Duodenal mucosa (tissue), 2 donors: ENCODE data around the gene HOXD11.

Experiments used
- H3K27ac ChIP-seq: one replicate; pipeline ENCODE4 v1.7.0; 2013; ENCODE audit warnings: low read depth, low read length
- H3K27me3 ChIP-seq, 2 donors: one replicate each; pipeline ENCODE4 v1.7.0; 2013; ENCODE audit warnings: low read length in 2 of 2, control low read depth in 1 of 2; ENCODE audit not compliant: insufficient read depth in 2 of 2, control insufficient read depth in 1 of 2
- H3K36me3 ChIP-seq, 2 donors: one replicate each; pipeline ENCODE4 v1.7.0; 2013; ENCODE audit warnings: low read length in 2 of 2, control low read depth in 1 of 2; ENCODE audit not compliant: insufficient read depth in 2 of 2, control insufficient read depth in 1 of 2
- H3K4me1 ChIP-seq, 2 donors: one replicate each; pipeline ENCODE4 v1.7.0; 2013; ENCODE audit warnings: low read length in 2 of 2, control low read depth in 1 of 2; ENCODE audit not compliant: insufficient read depth in 2 of 2, control insufficient read depth in 1 of 2
- H3K4me3 ChIP-seq, 2 donors: one replicate each; pipeline ENCODE4 v1.7.0; 2013; ENCODE audit warnings: low read length in 2 of 2, low read depth in 1 of 2
- H3K9ac ChIP-seq, 2 donors: one replicate each; pipeline ENCODE4 v1.7.0; 2013; ENCODE audit warnings: low read length in 2 of 2, low read depth in 1 of 2
- H3K9me3 ChIP-seq, 2 donors: one replicate each; pipeline ENCODE4 v1.7.0; 2013; ENCODE audit warnings: low read length in 2 of 2, control low read depth in 1 of 2; ENCODE audit not compliant: control insufficient read depth in 1 of 2

Gene HOXD11

DNA sequence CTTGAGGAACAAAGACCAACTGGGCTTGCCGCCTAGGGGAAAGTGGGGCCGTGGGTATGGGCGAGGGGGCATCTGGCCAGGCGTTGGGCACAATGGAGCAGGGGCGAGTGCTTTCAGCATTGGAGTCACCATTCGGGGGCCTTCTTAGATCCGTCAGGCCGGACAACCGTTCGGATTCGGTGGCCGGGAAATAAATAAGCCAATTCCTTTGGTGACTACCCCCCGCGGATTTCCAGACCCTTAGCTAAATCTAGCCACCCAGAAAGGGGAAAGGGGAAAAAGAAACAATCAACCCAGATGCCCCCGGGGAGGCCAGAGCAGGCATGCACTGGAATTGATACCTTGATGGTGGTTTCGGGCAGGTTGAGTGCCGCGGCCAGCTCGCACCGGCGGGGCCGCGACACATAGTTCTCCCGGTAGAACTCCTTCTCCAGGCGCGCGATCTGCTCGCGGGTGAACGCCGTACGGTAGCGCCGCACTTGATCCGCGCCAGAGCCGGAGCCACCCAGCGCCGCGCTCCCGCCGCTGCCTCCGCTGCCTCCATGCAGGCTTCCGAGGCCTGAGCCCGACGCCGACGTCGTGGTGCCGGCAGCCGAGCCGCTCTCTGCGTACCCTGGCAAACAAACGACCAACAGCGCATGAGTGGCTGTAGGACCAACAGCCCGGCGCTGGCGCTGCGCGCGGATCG, 25.1 kb upstream of the HOXD11 start:
- Histone ChIP-seq H3K36me3 (no peaks in the 10 kb centered on the region), H3K9me3 (peaks cover 0 to 2% of the 10 kb centered on the region in 2 donors), H3K27me3 (peaks cover 88 to 93% of the 10 kb centered on the region in 2 donors), H3K9ac (no peak overlapping the region), H3K27ac (no peak overlapping the region), H3K4me3 (no peak overlapping the region), H3K4me1 (peaks cover 13 to 14% of the 10 kb centered on the region in 2 donors)

DNA sequence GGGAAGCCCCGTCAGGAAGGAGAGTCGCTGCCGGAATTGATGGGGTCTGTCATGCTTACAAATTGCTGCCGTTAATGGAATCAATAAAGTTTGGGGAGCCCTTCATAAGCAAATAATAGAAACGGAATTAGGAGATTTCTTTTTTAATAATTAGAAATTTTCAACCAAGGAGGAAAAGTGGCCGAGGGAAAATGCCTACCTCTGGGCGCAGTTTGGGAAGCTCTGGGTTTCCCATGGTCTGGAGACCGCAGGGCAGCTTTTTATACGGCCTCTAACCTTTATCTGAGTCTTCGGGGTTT, 24.6 kb upstream of the HOXD11 start:
- no peak overlapping the region for H3K27ac ChIP-seq
- no peaks in the 10 kb centered on the region for H3K36me3 ChIP-seq
- peaks cover 88 to 92% of the 10 kb centered on the region in 2 donors for H3K27me3 ChIP-seq
- no peak overlapping the region for H3K9ac ChIP-seq
- H3K9me3 ChIP-seq: peaks cover 0 to 2% of the 10 kb centered on the region in 2 donors
- peaks cover 13 to 14% of the 10 kb centered on the region in 2 donors for H3K4me1 ChIP-seq
- H3K4me3 ChIP-seq: no peak overlapping the region

DNA sequence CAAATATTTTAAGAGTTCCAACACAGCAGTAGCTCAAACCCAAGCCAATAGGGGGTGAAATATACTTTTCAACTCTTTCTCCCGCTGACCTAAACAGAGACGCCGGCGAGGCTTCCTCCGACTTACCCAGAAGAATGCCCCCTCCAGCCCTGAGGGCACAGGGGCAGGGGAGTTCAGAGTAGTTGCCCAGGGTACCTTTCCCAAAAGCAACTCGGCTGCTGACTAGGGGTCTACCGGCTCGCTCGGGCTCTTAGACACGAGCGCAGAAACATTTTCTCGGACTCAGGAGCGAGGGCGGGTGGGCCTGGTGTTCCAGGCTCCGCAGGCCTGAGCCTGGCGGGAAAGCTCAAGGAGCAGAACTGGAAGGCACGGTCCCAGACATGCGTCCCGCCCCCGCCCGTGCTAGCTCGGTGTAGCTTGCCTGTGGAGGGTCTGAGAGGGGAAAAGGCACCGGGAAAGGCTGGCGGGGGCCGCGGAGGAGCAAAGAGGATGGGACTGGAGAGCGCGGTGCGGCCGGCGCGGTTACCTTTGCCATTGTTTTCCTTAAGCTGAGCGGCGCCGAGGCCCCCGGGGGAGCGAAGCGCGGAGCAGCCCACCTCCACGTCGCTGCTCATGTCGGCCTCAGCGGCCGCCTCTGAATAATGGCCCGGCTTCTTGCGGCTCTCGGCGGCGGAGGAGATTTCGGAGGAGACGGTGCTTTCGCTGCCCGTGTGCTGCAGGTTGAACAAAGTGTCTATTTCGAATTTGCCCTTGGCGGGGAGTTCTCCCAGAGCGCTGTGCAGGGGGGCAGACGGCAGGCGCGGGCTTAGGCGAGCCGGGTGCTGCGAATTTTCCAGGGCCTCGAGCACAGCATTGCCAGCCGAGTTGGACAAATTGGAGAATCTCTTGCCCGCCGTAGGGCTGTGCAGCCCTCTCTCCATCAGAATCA, 24.0 kb upstream of the HOXD11 start:
- H3K27me3 ChIP-seq: peaks cover 92 to 94% of the 10 kb centered on the region in 2 donors
- peaks cover 0 to 2% of the 10 kb centered on the region in 2 donors for H3K9me3 ChIP-seq
- H3K4me1 ChIP-seq: peaks cover 17 to 19% of the 10 kb centered on the region in 2 donors
- H3K27ac ChIP-seq: no peak overlapping the region
- no peaks in the 10 kb centered on the region for H3K36me3 ChIP-seq
- H3K4me3 ChIP-seq: no peak overlapping the region
- no peak overlapping the region for H3K9ac ChIP-seq

DNA sequence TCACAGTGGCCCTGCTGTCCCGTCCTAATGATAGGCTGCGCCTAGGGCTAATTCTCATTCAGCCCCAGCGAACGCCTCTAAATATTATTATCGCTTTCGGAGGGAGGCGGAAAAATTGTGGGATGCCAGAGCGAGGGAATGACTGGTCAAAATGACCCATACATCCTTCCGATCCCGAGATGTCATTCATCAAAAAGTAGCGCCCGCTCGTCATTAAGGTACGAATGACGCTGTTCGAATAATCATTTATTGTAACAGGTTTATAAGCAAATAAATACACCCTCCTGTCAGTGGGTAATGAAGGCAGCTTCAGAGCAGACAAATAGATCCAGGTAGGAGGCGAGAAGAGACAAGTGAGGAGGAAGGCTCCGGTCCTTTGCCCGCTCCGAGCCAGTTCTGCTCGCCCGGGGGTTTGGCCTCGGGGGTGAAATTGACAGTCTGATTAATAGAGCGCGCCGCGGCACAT, 23.3 kb upstream of the HOXD11 start, which contains the start of gene EVX2:
EVX2 (minus strand) TSS at position 167 of the 466 bp plus-strand sequence. CDS start 186 bp downstream, outside the sequence.
- Histone ChIP-seq H3K9me3 (peaks cover 0 to 2% of the 10 kb centered on the region in 2 donors), H3K36me3 (no peaks in the 10 kb centered on the region), H3K4me3 (no peak within 1 kb of the TSS), H3K9ac (no peak within 1 kb of the TSS), H3K27ac (no peak within 1 kb of the TSS), H3K4me1 (peaks cover 23 to 24% of the 10 kb centered on the region in 2 donors), H3K27me3 (peaks cover 92 to 93% of the 10 kb centered on the region in 2 donors)

DNA sequence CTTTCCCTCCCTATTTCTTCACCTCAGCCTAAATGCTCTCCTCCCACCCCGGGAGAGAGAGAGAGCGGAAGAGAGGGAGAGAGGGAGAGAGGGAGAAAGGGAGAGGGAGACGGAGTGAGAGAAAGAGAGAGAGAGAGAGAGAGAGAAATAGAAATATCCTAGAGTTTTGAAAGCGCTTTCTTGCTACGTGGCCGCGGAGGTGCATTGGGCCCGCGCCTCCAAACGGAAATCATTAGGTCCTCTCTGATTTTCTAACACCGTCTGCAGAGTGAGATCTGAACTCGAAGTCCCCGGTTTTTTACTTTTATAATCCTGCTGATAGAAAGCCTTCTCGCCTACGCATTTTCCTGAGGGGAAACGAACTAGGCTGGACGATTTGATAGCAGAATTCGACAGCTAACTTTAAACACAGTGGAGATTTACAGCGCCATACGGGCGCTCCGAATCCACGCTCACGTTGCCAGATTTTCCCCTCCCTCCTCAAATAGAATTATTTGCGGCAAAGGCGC, 22.4 kb upstream of the HOXD11 start:
- H3K27ac ChIP-seq: no peak overlapping the region
- H3K9me3 ChIP-seq: peaks cover 0 to 2% of the 10 kb centered on the region in 2 donors
- no peak overlapping the region for H3K4me3 ChIP-seq
- H3K9ac ChIP-seq: no peak overlapping the region
- H3K4me1 ChIP-seq: peaks cover 17 to 23% of the 10 kb centered on the region in 2 donors
- peaks cover 92 to 93% of the 10 kb centered on the region in 2 donors for H3K27me3 ChIP-seq
- H3K36me3 ChIP-seq: no peaks in the 10 kb centered on the region

DNA sequence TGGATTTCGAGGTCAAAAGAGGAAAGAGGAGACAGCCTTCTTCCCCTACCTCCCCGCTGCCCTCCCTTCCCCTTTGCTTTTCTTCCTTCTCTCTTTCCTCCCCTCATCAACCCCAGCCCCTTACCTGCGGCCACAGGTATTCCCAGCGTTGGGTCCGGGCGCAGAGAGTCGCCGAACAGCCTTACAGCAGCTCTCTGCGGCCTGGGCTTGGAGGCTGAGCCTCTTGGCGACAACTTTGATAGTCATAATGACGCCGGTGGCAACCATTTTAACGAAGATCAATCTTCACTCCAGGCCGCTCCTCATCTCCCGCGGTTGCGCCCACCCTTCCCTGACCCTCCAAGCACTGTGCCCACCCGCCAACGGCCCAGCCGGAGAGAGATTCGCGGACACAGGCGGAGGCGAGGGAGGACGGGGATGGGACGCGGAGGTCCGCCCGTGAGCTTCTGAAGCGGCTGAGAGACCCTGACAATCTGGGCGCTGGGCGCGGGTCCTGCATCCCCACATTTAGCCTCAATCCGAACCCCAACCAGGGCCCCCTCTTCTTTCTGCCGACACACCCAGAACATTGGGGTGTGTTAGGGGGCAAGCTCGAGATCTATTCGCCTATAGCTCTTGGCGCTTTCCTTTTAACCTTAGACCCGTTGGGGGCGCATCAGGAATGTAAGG, 21.8 kb upstream of the HOXD11 start:
- Histone ChIP-seq H3K27me3 (peaks cover 96% of the 10 kb centered on the region in 2 donors), H3K9ac (no peak overlapping the region), H3K4me3 (no peak overlapping the region), H3K9me3 (peaks cover 0 to 2% of the 10 kb centered on the region in 2 donors), H3K36me3 (no peaks in the 10 kb centered on the region), H3K4me1 (peaks cover 17 to 23% of the 10 kb centered on the region in 2 donors), H3K27ac (no peak overlapping the region)

DNA sequence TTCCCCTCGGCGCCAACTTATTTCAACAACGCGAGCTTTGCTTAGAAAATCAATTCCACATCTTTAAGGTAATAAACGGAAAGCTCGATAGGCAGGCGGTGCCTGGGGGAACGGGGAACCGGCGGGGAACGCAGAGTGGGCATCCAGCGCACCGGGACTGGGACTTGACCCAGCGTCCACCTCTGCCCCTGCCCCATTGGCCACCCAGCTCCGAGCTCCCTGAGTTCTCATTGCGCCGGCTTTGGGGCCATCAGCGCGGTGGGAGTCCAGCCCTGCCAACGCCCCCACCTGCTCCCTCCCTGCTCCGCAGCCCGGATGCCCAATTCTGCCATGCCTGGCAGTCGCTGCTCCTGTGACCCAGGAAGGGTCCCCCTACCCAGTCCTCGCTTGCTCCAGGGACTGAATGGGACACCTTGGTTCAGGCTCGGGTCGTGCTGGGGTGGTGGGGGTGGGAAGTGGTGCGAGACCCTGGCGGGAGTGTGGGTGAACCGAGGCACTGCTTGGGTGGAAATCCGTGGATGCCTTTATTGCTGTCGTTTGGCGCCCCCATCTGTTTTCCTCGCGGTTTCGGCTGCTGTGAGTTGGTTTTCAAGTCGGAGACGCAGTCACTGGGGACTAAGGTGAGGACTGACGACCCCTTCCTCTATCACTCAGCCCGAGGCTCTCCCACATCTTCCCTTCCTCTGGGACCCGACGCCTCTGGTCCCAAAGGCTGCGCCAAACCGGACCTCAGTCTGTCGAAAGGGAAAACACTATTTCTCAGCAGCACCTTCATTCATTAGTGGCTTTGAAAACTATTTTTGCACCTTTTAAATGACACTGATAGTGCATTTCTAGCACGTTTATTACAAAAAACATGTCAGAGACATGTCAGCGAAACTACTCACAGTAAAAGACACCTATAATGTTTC, 21.0 kb upstream of the HOXD11 start:
- H3K27ac ChIP-seq: no peak overlapping the region
- peaks cover 96 to 99% of the 10 kb centered on the region in 2 donors for H3K27me3 ChIP-seq
- H3K9ac ChIP-seq: no peak overlapping the region
- no peak overlapping the region for H3K4me3 ChIP-seq
- no peaks in the 10 kb centered on the region for H3K36me3 ChIP-seq
- peaks cover 13 to 23% of the 10 kb centered on the region in 2 donors for H3K4me1 ChIP-seq
- H3K9me3 ChIP-seq: no peaks in the 10 kb centered on the region

DNA sequence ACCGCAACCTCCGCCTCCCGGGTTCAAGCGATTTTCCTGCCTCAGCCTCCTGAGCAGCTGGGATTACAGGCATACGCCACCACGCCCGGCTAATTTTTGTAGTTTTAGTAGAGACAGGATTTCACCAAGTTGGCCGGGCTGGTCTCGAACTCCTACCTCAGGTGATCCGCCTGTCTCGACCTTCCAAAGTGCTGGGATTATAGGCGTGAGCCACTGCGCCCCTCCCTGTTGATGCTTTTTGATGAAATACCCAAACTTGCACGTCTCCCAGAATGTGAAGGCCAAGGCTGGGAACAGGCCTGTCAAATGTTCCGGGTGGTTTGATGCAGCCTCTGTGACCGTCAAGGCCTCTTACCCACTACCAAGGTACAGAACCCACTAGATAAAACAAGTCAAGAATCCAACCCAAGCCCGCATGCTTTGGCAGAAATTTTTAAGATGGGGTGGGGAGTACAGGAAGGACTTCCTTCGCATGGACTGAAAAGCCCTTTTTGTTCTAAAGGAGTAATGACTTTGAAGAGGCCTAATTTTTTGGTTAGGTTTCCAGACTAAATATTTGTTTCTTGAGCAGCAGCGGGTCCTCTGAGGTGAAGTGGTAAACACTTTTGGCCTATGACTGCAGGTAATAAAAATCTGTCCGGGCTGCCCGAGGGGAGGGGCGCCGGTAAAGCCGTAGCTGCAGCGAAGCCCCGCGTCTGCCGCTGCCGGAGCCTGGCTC, 19.6 kb upstream of the HOXD11 start:
- no peak overlapping the region for H3K9ac ChIP-seq
- H3K27ac ChIP-seq: no peak overlapping the region
- peaks cover 93 to 96% of the 10 kb centered on the region in 2 donors for H3K27me3 ChIP-seq
- H3K4me3 ChIP-seq: peak overlapping the region; percentile 54 to 60
- no peaks in the 10 kb centered on the region for H3K9me3 ChIP-seq
- peaks cover 10 to 23% of the 10 kb centered on the region in 2 donors for H3K4me1 ChIP-seq
- H3K36me3 ChIP-seq: no peaks in the 10 kb centered on the region
